HG03571 (cell line): ENCODE data around the gene PRICKLE2.

Experiments used
- ATAC-seq: cut with Tn5 transposase; IDR thresholded peaks from one replicate; pipeline ENCODE4 v1.9.1; 2021; ENCODE audit not compliant: unreplicated experiment

The PRICKLE2 gene, protein sequence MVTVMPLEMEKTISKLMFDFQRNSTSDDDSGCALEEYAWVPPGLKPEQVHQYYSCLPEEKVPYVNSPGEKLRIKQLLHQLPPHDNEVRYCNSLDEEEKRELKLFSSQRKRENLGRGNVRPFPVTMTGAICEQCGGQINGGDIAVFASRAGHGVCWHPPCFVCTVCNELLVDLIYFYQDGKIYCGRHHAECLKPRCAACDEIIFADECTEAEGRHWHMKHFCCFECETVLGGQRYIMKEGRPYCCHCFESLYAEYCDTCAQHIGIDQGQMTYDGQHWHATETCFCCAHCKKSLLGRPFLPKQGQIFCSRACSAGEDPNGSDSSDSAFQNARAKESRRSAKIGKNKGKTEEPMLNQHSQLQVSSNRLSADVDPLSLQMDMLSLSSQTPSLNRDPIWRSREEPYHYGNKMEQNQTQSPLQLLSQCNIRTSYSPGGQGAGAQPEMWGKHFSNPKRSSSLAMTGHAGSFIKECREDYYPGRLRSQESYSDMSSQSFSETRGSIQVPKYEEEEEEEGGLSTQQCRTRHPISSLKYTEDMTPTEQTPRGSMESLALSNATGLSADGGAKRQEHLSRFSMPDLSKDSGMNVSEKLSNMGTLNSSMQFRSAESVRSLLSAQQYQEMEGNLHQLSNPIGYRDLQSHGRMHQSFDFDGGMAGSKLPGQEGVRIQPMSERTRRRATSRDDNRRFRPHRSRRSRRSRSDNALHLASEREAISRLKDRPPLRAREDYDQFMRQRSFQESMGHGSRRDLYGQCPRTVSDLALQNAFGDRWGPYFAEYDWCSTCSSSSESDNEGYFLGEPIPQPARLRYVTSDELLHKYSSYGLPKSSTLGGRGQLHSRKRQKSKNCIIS

DNA sequence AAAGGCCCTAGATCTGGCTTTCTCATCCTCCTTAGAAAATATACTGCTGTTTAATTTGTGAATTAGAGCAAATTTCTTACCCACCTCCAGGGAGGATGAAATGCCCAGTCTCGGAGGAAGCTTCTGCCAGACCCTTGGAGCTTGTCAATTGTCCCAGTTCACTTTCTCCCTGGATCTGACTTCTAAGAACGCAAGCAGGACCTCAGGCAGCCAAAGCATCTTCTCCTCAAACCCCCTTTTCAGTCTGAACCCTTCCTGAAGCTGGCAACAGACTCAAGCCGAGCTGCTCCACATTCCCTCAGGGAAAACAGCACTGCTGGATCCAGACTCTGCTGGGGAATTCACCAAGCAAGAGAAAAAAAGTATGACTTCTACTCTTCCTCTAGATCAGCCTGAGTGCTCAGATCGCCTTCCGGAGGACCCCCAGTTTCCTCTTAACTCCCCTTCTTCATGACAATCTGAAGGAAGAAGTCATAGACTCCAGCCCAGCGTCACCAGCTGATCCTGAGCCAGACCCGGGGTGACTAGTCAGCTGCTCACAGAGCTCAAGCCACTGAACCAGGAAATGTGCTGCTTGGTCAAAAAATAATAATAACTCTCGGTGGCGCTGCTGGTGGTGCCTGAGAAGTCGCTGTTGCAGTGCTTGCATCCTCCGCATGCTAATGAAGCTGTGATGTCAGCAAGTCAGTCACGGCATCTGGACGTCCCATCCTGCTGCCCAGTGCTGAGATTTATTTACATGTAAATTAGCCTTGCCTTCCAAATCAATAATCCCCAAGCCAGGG lies at the start of gene PRICKLE2:
PRICKLE2 (minus strand) TSS at position 641 of the 785 bp plus-strand sequence. CDS start 26,539 bp downstream, outside the sequence.
- no peak for ATAC-seq

DNA sequence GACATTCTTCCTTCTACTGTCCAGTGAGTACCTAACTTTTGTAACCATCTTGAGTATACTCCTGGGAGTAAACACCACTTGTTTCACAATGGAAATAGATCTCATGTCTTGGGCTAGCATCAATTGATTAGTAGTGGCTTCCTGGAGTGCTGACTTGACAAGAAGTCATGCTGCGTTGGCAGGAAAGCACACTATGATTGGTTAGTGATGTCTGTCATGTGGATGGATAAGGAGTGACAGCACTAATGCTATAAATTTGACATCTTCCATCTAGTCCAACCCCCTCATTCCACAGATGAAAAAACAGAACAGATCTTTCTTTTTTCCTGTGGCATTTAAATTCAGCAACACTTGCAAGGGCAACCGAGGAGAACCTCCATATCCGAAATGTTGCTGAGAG lies 47.6 kb upstream of the PRICKLE2 start:
- ATAC-seq: no peak

DNA sequence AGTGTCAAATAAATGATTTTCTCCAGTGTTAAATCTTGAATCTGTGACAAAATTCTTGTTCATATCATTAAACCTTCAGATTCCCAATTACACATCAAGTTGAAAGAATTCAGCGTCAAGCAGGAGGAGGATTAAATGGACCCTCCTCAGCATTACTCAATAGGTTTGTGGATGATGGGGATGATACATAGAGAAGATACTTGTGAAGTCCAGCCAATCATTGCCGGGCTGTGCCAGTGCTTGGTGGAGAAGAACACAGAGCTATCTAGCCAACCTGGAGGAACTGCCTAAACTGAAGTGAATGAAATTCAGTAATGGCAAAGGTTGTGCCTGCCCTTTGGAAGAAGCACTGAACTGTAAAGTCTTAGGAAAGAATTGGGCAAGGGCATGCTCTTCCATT lies 47.0 kb upstream of the PRICKLE2 start:
- ATAC-seq: no peak

DNA sequence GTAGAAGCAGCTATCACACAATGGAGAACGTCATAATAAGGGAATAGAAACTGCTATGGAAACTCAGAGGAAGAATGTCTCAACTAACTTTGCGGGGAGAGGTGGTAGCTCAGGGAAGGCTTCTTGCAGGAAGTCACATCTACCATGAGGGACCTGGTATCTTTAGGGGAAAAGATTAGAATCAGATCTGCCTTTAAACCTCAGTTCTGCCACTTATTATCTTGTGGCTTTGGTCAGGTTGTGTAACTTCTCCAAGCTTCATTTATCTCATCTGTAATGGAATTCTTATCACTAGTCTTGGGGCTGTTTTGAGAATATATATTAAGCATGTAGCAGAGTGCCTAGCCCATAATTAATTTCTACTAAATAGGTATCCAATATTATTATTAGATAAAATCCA lies 46.4 kb upstream of the PRICKLE2 start:
- ATAC-seq: no peak

DNA sequence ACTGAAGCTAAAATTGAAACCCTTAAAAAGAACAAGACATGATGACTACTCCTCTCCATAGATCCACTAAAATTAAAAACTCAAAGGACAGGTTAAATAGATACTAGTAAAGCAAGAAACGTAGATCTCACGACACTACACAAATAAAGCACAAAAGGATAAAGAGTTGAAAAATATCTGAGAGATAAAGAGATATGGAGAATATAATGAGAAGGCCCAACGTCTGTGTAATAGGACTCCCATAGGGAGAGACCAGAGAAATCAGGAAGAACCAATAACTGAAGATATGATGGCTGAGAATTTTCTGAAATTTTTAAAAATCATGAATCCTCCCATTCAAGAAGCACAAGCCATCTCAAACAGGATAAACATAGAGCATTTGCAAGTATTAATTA lies 45.6 kb upstream of the PRICKLE2 start:
- ATAC-seq: no peak

DNA sequence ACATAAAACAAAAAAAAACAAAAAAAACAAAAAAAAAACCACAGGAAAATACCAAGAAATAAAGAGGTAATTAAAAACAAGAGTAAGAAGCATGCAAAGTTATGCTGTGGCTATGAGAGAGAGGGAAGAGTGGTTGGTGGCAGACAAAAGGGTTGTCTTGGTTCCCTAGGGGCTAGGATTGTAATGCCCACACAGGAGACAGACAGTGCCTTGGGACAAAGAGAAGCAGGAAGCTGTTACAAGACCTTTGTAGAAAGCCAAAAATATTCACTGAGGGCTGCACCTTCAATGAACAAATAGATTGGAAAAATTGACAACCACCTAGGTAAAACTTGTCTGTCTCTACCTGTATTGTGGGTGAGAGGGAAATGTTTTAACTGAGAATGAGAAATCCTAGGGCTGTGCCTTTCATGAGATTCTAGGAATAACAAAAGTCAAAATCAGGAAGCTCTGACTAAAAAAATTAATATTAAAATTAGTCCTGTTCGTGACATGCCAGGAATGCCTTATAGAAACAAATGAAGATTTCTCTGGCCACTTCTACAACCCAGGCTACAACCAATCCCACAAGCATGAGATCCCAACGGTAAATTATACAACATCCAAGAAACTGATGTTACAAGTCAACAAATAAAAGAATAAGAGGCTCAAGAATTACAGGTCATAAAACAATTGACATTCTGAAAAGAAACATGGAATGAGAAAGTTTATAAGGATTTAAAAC lies 45.0 kb upstream of the PRICKLE2 start:
- no peak for ATAC-seq

DNA sequence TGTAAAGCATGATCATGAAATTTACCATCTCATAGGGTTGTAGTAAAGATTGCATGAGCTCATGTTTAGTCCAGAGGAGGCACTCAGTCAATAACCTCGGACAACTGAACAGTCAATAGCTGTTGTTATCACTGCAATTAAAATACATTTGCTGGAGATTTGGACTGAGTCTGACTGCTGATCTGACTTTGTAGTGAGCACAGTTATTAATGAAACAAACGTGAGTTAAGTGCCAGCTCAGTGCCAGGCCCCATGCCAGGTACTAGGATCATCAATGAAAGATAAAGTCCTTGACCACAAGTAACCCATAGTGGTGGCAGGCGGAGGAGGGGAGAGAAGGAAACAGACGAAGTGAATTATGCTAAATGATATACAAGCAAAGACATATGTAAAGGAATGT lies 43.7 kb upstream of the PRICKLE2 start:
- no peak for ATAC-seq

DNA sequence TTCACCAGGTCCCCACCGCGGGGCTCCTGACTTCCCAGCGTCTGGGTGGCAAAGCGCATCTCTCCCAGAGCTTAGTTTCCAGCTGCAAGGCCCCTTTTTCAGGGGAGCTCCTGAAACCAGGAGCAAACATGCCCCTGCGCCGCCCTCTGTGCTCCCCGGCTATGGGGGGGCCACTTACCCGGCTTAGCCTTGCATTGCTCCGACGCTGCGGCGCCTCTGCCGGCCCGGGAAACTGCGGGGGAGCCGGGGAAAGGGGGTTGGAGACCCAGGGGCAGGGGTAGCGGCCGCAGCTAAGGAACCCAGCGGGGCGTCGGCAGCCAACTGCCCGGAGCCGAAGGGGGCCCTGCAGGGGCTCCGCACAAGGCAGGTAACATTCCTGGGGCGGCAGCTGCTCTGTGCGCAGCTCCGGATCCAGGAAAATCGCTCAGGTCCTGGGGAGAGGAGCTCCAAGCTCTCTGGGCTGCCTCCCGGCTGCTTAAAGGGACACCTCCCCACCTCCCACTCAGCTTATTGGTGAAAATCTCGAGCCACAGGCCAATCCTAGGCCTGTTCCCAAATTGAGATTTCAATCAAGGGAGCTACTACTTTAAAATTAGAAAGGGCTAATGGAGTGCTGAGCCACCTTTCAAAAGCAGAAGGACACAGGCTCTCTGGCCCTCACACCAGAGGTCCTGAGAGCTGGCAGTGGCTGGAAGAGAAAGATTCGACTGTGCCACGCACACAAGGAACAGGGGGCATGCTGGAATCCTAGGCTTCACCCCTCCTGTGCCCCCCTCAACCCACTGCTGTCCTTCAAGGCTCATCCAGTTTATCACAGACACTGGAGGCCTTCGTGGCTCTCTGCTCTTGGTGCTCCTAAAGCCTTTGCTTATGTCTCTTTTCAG lies 42.7 kb upstream of the PRICKLE2 start:
- no peak for ATAC-seq

DNA sequence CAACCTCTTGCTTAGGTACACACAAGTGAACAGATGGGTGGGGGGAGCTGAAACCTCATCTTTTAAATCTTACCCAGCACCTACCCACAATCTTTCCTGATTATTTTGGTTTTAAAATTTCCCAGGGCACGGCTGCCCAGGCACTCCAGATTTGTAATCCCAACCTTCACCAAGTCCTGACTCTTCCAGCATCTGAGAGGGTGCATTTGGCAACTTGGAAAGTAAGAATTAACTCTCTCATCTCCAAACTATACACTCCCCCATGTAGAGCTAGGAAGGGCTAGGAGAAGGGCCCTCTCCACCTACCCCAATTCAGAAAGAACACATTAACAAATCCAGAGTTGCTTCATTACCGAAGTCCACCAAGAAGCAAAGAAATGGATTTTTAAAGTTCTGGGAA lies 41.7 kb upstream of the PRICKLE2 start:
- no peak for ATAC-seq

DNA sequence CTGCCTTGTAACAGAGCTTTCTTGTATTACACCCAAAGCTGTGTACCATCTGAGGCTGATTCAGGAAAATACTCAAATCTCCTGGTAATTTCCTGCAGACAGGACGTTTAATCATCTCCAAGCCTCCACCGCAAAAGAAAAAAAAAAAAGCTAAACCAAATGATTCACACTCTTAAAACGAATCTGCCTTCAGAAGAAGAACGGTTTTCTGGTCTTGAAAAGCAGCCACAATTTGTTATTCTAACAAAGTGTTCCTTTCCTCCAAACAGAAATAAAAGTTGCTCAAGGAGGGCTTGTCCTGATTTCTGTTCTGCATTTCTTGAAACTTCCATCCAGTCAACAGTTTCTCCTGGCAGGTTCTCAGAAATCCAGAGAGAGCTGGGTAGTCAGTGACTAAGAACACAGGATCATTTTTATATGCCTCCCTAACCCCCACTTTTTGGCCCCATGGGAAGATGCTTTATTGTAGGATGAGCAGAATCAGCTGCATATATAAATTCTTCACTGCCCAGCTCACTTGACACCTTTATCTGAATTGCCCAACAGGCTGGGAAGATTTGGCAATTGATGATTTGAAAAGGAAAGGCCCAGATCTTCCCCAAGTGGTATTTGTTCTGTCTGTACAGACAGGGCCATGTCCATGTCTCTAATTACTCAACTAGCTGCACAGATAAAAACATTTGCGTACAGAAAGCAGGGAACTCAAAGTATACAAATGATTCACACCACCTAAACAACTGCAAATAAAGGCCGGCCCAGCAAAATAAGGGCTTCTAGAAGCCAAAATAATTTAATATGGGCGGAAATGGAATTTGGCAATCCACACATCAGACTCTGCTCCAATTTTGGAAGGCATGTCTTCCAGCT lies 41.0 kb upstream of the PRICKLE2 start:
- ATAC-seq: no peak

DNA sequence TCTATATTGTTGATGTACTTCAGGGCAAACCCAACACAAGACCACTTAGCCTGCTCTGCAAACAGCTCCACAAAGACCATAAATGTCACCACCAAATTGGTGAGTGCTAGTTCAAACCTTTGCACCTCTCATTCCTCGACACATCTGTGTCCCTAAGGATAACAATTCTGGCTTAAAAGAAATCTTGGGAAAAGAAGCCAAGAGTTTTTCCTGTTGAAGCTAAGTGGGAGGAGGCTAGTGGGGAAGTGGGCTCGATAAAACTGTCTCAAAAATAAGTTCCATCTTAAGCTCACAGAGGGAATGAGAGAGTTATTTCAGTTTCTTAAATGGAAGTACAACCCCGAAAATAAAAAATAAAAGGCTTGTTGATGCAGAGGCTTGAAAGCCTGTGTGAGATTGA lies 40.4 kb upstream of the PRICKLE2 start:
- ATAC-seq: no peak

DNA sequence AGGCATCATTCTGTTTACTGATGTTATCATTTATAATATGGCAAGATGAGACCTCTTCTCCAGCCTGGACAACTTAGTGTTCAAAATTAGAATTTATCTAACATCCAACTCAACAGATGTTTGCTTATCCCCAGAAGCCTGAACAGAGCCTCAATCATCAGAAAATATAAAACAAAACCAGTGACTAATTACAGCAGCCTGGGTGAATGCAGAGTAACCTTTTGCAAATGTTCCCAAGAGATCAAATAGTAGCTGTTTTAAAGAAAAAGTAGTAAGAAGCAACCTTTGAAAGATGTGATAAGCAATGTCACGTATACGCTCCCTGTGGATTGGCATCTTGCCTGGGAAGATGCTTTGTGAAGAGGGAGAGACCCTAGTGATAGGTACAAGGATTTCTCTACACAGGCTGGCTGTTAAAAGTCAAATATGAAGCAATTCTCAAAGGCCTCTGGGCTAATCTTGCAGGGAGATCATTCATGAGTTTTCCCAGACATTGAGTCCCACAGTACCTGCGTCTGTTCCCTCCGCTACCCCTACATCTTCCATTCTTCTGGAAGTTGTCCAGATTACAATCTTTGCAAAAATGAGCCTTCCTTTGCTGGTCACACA lies 39.3 kb upstream of the PRICKLE2 start:
- ATAC-seq: no peak

DNA sequence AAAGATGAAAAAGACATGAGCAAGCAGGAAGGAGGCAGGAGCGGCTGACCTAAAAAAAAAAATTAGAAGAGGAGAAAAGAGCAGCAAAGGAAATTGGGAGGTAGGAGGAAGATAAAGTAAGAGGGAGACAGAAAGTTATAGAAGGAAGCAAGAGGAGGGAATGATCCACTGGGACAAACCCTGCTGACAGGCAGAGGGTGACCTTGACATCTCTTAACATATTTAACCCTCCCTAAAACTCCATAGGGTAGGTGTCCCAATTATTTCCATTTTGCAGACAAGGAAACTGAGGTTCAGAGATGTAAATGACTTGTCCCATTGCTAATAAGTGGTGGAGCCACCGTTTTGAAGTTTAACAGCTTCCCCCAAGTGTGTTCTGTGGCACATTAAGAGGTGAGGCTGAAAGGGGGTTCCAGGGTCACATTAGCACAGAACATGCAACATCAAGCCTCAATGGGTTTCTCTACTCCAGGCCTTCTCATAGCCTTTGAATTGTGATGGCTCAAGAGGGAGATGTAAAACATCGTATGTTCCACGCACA lies 37.4 kb upstream of the PRICKLE2 start:
- ATAC-seq: no peak

DNA sequence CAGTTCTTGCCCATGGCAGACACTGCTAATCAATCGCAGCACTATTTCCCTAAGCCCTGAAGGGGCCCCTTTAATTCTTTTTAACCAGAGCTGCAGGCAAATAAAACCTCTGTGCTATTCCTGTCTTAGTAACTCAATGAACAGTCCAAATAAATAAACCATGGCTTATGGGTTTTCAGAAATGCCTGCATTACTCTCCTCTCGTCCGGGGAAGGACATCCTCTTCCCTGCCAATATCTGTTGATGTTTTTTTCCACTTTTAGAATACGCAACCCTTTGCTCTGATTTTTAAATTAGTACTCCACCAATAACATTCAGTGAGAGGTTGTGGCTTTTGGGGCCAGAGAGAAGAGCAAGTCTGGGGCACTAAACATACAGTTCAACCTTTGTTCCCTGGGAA lies 35.2 kb upstream of the PRICKLE2 start:
- ATAC-seq: no peak

DNA sequence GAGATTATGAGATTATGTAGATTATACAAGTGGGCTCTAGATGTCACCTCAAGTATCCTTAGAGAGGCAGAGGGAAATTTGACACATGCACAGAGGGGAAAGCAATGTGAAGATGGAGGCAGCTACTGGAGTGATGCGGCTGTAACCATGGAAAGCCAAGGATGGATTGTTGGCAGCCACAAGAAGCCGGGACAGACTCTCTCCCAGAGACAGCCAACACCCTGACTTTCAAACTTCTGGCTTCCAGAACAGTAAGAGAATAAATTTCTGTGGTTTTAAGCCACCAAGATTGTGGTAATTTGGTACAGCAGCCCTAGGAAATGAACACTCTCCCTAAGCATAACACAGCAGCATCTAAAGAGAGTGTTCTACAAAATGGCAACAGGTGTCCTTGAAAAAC lies 34.4 kb upstream of the PRICKLE2 start:
- no peak for ATAC-seq

DNA sequence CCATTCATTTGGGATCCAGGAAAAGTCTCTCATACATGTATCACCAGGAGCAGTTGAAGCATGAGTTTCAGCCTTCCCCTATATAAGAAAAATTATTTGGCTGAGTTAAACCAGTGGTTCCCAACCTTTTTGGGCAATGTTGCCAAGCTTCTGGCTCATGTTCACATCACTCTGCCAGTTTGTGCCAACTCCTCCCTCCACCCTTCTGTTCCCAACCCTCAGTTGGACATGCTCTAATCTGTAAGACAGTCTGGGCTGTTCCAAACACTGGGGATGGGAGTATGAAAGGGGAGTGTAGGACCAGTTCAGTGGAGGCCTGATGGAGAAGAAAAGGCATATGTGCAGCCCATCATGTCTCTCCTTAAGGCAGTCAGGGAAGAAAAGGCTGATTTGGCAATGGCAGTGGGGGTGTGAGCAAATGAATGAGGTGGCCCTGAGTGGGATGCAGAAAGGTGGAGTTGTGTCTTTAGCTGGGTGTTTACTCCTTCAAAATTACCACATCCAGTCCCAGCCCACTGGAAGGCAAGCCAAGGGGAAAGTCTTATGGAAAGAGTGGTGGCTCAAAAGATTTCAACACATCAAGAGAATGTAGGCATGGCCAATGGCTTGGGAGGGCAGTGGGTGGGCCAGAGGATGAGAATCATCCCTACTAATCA lies 32.0 kb upstream of the PRICKLE2 start:
- ATAC-seq: no peak

DNA sequence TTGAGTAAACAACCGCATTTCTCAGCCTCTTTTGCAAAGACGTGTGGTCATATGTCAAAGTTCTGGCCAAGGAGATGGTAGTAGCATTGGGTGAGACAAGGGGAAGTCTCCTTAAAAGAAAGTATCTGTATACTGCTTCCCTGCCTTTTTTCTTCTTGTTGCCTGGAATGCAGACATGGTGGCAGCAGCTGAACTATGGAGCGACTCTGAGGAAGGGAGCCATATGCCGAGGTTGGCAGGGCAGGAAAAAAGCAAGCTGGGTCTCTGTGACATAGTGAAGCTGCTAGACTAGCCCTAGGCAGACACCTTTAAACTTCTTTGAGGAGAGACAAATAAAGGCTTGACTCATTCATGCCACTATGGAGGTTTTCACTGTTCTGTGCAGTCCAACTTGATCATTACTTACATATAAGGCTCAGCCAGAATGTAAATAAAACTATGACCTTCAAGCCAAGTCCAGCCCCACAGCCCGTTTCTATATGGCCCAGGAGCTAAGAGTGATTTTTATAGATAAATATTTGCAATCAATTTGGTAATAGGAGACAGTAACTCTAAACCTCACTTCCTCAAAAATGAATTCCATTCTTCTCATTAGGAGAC lies 30.6 kb upstream of the PRICKLE2 start:
- no peak for ATAC-seq
